NCI-H1694 treated with DMSO at 0.1 percent for 48 hours (cell line): ENCODE results near the gene SERINC5.

Source experiments
- DNase-seq: peaks from one replicate; lab custom pipeline; 2025; lab: John Stamatoyannopoulos, UW

Gene SERINC5

GRCh38 chr5:80094236-80094738 is 161.6 kb downstream of the SERINC5 start:
- DNase-seq: no peak

- DNase-seq: no peak
Measured at GRCh38 chr5:80093796-80094195, 162.1 kb downstream of the SERINC5 start.

- DNase-seq: no peak
Measured at GRCh38 chr5:80092486-80093107, 163.3 kb downstream of the SERINC5 start.

- peak; percentile 84 for DNase-seq
Measured at GRCh38 chr5:80091792-80092192, 164.1 kb downstream of the SERINC5 start.

GRCh38 chr5:80090884-80091166 is 165.0 kb downstream of the SERINC5 start:
- DNase-seq: no peak

- DNase-seq: peak; percentile 74
Measured at GRCh38 chr5:80083101-80083890, 172.6 kb downstream of the SERINC5 start.

GRCh38 chr5:80082731-80083100 is 173.1 kb downstream of the SERINC5 start:
- DNase-seq: peak; percentile 80

GRCh38 chr5:80082281-80082680 is 173.6 kb downstream of the SERINC5 start:
- DNase-seq: no peak

GRCh38 chr5:80078921-80079320 is 176.9 kb downstream of the SERINC5 start:
- DNase-seq: no peak

GRCh38 chr5:80077051-80077714 is 178.7 kb downstream of the SERINC5 start:
- no peak for DNase-seq

- no peak for DNase-seq
Measured at GRCh38 chr5:80076131-80077050, 179.5 kb downstream of the SERINC5 start.

- DNase-seq: no peak
Measured at GRCh38 chr5:80072103-80073073, 183.5 kb downstream of the SERINC5 start.

- DNase-seq: no peak
Measured at GRCh38 chr5:80071510-80072021, 184.3 kb downstream of the SERINC5 start.

GRCh38 chr5:80070338-80071056 is 185.4 kb downstream of the SERINC5 start:
- DNase-seq: no peak

GRCh38 chr5:80069918-80070318 is 185.9 kb downstream of the SERINC5 start:
- DNase-seq: no peak

GRCh38 chr5:80069251-80069800 is 186.5 kb downstream of the SERINC5 start:
- DNase-seq: peak; percentile 97

GRCh38 chr5:80068775-80069174 is 187.1 kb downstream of the SERINC5 start:
- no peak for DNase-seq

GRCh38 chr5:80068246-80068636 is 187.6 kb downstream of the SERINC5 start:
- DNase-seq: no peak

GRCh38 chr5:80067531-80068245 is 188.2 kb downstream of the SERINC5 start:
- DNase-seq: no peak
